SK-N-SH (cell line): Measurements from ENCODE around the gene NUAK2. TPM values are rescaled to one million over a fixed set of nuclear protein-coding genes. Genes with fewer than 3 reads are reported as not detected.

Experiments
- CTCF ChIA-PET: fragments of 300-600, 350-600 bp; formaldehyde crosslinking; extraction: SDS; loops from one replicate; lab custom pipeline; 2021; lab: Yijun Ruan, JAX
- POLR2A ChIA-PET: fragments of 350-600 bp; sonication (Branson Sonifier 250); formaldehyde crosslinking; extraction: SDS; loops from one replicate; lab custom pipeline; 2020; ENCODE audit warnings: antibody characterized with exemption, inconsistent platforms; lab: Yijun Ruan, JAX
- DNase-seq: peaks from one replicate; pipeline ENCODE4 v3.0.0; 2012
- H2AFZ ChIP-seq: fragments of 200-600 bp; sonication (generic); 2 replicates; pipeline ENCODE4 v1.8.1; 2016; ENCODE audit warnings: antibody characterized with exemption, mild to moderate bottlenecking, low read depth
- H3F3A ChIP-seq: fragments of 200-600 bp; sonication (generic); replicated peaks from 2 replicates; pipeline ENCODE3; 2016; ENCODE audit warnings: antibody characterized with exemption, mild to moderate bottlenecking; ENCODE audit not compliant: insufficient read depth
- H3K27ac ChIP-seq, 2 experiments: fragments of 200-500 bp in 1 of 2; fragments of 200-600 bp in 1 of 2; sonication (Bioruptor generic) in 1 of 2; sonication (generic), shearing (Covaris generic) in 1 of 2; 2 replicates each; pipeline versions ENCODE4 v1.5.1 to v1.6.1; 2014 to 2016; ENCODE audit warnings: low read depth in 2 of 2, inconsistent platforms in 1 of 2, low read length in 1 of 2, mild to moderate bottlenecking in 1 of 2, mixed read lengths in 1 of 2
- H3K27me3 ChIP-seq: fragments of 200-600 bp; sonication (generic), shearing (Covaris generic); 2 replicates; pipeline ENCODE4 v1.6.1; 2016; ENCODE audit warnings: mixed run types; ENCODE audit not compliant: insufficient read depth
- H3K36me3 ChIP-seq, 2 experiments: fragments of 200-500 bp in 1 of 2; fragments of 200-600 bp in 1 of 2; sonication (Bioruptor generic) in 1 of 2; sonication (generic) in 1 of 2; replicated peaks in 1 of 2; 2 replicates each; pipeline versions ENCODE3 to v1.5.1; 2014 to 2016; ENCODE audit warnings: low read length in 1 of 2, mild to moderate bottlenecking in 1 of 2; ENCODE audit not compliant: insufficient read depth in 2 of 2, control insufficient read depth in 1 of 2
- H3K4me1 ChIP-seq, 2 experiments: fragments of 200-500 bp in 1 of 2; fragments of 200-600 bp in 1 of 2; sonication (Bioruptor generic) in 1 of 2; sonication (generic), shearing (Covaris generic) in 1 of 2; 2 replicates each; pipeline versions ENCODE4 v1.5.1 to v1.6.1; 2014 to 2016; ENCODE audit warnings: low read depth in 1 of 2, low read length in 1 of 2, mixed run types in 1 of 2; ENCODE audit not compliant: insufficient read depth in 2 of 2, control insufficient read depth in 1 of 2
- H3K4me2 ChIP-seq: fragments of 200-600 bp; sonication (generic), shearing (Covaris generic); 2 replicates; pipeline ENCODE4 v1.6.1; 2017; ENCODE audit warnings: mixed run types
- H3K4me3 ChIP-seq, 2 experiments: fragments of 200-500 bp in 1 of 2; fragments of 200-600 bp in 1 of 2; sonication (Bioruptor generic) in 1 of 2; sonication (generic), shearing (Covaris generic) in 1 of 2; 2 replicates each; pipeline versions ENCODE4 v1.5.1 to v1.8.1; 2014 to 2016; ENCODE audit warnings: low read depth in 2 of 2, inconsistent platforms in 1 of 2, low read length in 1 of 2, mild to moderate bottlenecking in 1 of 2, mixed read lengths in 1 of 2, moderate library complexity in 1 of 2
- H3K79me2 ChIP-seq: fragments of 200-600 bp; sonication (generic); 2 replicates; pipeline ENCODE4 v1.8.1; 2017; ENCODE audit warnings: mild to moderate bottlenecking; ENCODE audit not compliant: insufficient read depth
- H3K9ac ChIP-seq: fragments of 200-600 bp; sonication (generic); 2 replicates; pipeline ENCODE4 v1.6.1; 2017; ENCODE audit warnings: mixed run types
- H3K9me2 ChIP-seq: fragments of 200-600 bp; sonication (generic); 2 replicates; pipeline ENCODE4 v1.6.1; 2017; ENCODE audit warnings: mixed run types
- H3K9me3 ChIP-seq: fragments of 200-600 bp; sonication (generic); 2 replicates; pipeline ENCODE4 v1.6.1; 2017; ENCODE audit warnings: mixed run types, mild to moderate bottlenecking, moderate library complexity
- H4K20me1 ChIP-seq: fragments of 200-600 bp; sonication (generic); 2 replicates; pipeline ENCODE4 v1.6.1; 2017; ENCODE audit warnings: mild to moderate bottlenecking, mixed run types; ENCODE audit not compliant: insufficient read depth
- CHD2 ChIP-seq: fragments of 150-350 bp; IDR thresholded peaks from 2 replicates; pipeline ENCODE4 v1.6.1; 2018; ENCODE audit warnings: low read length; ENCODE audit not compliant: partially characterized antibody
- CTCF ChIP-seq: fragments of 200-600 bp; sonication (generic); IDR thresholded peaks from 2 replicates; pipeline ENCODE4 v1.6.1; 2017; ENCODE audit warnings: antibody characterized with exemption, mild to moderate bottlenecking, moderate library complexity
- EP300 ChIP-seq, 2 experiments: IDR thresholded peaks; 2 replicates each; pipeline versions ENCODE4 v1.4.0 to v1.6.1; 2012; ENCODE audit warnings: borderline replicate concordance in 1 of 2, low read depth in 1 of 2, low read length in 1 of 2
- EZH2phosphoT487 ChIP-seq: fragments of 200-600 bp; sonication (generic); IDR thresholded peaks from 2 replicates; pipeline ENCODE4 v1.6.1; 2017; ENCODE audit warnings: low read depth, mixed run types, mild to moderate bottlenecking, antibody characterized with exemption, moderate library complexity, borderline replicate concordance
- FOXJ3 ChIP-seq: sonication (generic); formaldehyde crosslinking; IDR thresholded peaks from 2 replicates; pipeline ENCODE4 v1.5.1; 2020; ENCODE audit warnings: mild to moderate bottlenecking, missing genetic modification reagents
- GATA2 ChIP-seq: sonication (generic); formaldehyde crosslinking; IDR thresholded peaks from 2 replicates; pipeline ENCODE4 v1.5.0; 2020; ENCODE audit warnings: mild to moderate bottlenecking, missing genetic modification reagents
- IRF3 ChIP-seq: fragments of 150-350 bp; IDR thresholded peaks from 2 replicates; pipeline ENCODE4 v1.6.1; 2016; ENCODE audit warnings: mild to moderate bottlenecking, low read depth, low read length
- MAX ChIP-seq: IDR thresholded peaks from 2 replicates; pipeline ENCODE4 v1.4.0; 2012; ENCODE audit warnings: low read depth
- MXI1 ChIP-seq: IDR thresholded peaks from 2 replicates; pipeline ENCODE4 v1.6.1; 2012; ENCODE audit warnings: mild to moderate bottlenecking, low read depth, low read length, improper control_type of control experiment
- NFIC ChIP-seq: IDR thresholded peaks from 2 replicates; pipeline ENCODE4 v1.4.0; 2012; ENCODE audit warnings: borderline replicate concordance
- NRF1 ChIP-seq: IDR thresholded peaks from 2 replicates; pipeline ENCODE4 v1.6.1; 2012; ENCODE audit warnings: low read depth, mild to moderate bottlenecking, low read length
- PBX3 ChIP-seq: IDR thresholded peaks from 2 replicates; pipeline ENCODE4; 2012
- POLR2AphosphoS5 ChIP-seq: IDR thresholded peaks from 2 replicates; pipeline ENCODE4 v1.6.1; 2012; ENCODE audit warnings: low read depth, low read length
- RCOR1 ChIP-seq: fragments of 150-350 bp; IDR thresholded peaks from 2 replicates; pipeline ENCODE4 v1.6.1; 2017; ENCODE audit warnings: antibody characterized with exemption, low read length
- REST ChIP-seq: IDR thresholded peaks from 2 replicates; pipeline ENCODE4 v1.6.1; 2012; ENCODE audit warnings: mild to moderate bottlenecking, low read depth, low read length, moderate library complexity
- SMC3 ChIP-seq: IDR thresholded peaks from 2 replicates; pipeline ENCODE4 v1.6.1; 2012; ENCODE audit warnings: low read depth, low read length, improper control_type of control experiment
- TCF12 ChIP-seq: IDR thresholded peaks from 2 replicates; pipeline ENCODE4 v1.4.0; 2012
- USF1 ChIP-seq: IDR thresholded peaks from 2 replicates; pipeline ENCODE4 v1.4.0; 2012; ENCODE audit warnings: low read depth, borderline replicate concordance
- whole genome bisulfite sequencing: methylation state at CpG from one replicate; pipeline ENCODE4 v1.1.6; 2017; ENCODE audit warnings: low lambda C conversion rate; 5-methylcytosine and 5-hydroxymethylcytosine counted together
- polyA plus RNA-seq, 3 experiments: library from polyadenylated mRNA; depleted of rRNA; stranded (reverse); fragments of >200 nt; gene quantifications; 2 replicates each; pipeline ENCODE4 v1.2.3, GENCODE V29; 2012

Gene NUAK2
- polyA plus RNA-seq, 1 of the 3 experiments (the other 2 are of a cell fraction), result 11.1 TPM

- TF ChIP-seq EP300 (IDR thresholded peaks at IDR 0.05; ENCODE audit: borderline replicate concordance in 1 of 2, low read depth in 1 of 2, low read length in 1 of 2) (no peak), FOXJ3 (CRISPR knock-in tag) (no peak), GATA2 (no peak), RCOR1 (no peak), USF1 (no peak), EZH2phosphoT487 (no peak), PBX3 (no peak), REST (no peak)
- 91% methylated on average over 8 of the region's 8 CpGs for WGBS
- Histone ChIP-seq H3K9me3 (no peaks in the 10 kb centered on the region), H3K4me1 (peaks cover 0 to 6% of the 10 kb centered on the region in 2 experiments; a peak in 2 of 4 replicates), H3K36me3 (peaks cover 30 to 39% of the 10 kb centered on the region in 2 experiments), H2AFZ (no peak overlapping the region), H3K4me3 (no peak overlapping the region), H3K27me3 (no peaks in the 10 kb centered on the region), H3K9me2 (no peaks in the 10 kb centered on the region), H3K27ac (no peak overlapping the region), H3K4me2 (no peak overlapping the region), H4K20me1 (peaks cover 20% of the 10 kb centered on the region), H3F3A (peaks cover 4% of the 10 kb centered on the region), H3K9ac (no peak overlapping the region), H3K79me2 (peaks cover 69% of the 10 kb centered on the region)
- ChIA-PET POLR2A (no interaction called here), CTCF (interaction anchor here (1.0 to 46.8 kb wide), 5 partner anchors 14 to 43 kb away, joined by 3 to 1368 read pairs (median 4); no protein-coding TSS in a partner anchor)
- no peak for DNase-seq
Measured at GRCh38 chr1:205310976-205311704, 10.4 kb downstream of the NUAK2 start.

- no peaks in the 10 kb centered on the region for H3K9me3 ChIP-seq
- POLR2A ChIA-PET, result no interaction called here
- H3K4me1 ChIP-seq, result peaks cover 0 to under 1% of the 10 kb centered on the region in 2 experiments; a peak in 1 of 4 replicates
- peaks cover 55% of the 10 kb centered on the region for H3K79me2 ChIP-seq
- H3K4me3 ChIP-seq, result no peak overlapping the region
- H3K4me2 ChIP-seq, result no peak overlapping the region
- H4K20me1 ChIP-seq, result peaks cover 16% of the 10 kb centered on the region
- no peak overlapping the region for H3K9ac ChIP-seq
- H2AFZ ChIP-seq, result no peak overlapping the region
- H3K9me2 ChIP-seq, result no peaks in the 10 kb centered on the region
- CTCF ChIA-PET, result interaction anchor here (2.2 to 46.8 kb wide), 2 partner anchors 15 to 38 kb away, joined by 10 to 1368 read pairs; no protein-coding TSS in a partner anchor
- H3K27ac ChIP-seq, result no peak overlapping the region
- H3K27me3 ChIP-seq, result no peaks in the 10 kb centered on the region
- H3K36me3 ChIP-seq, result peaks cover 31 to 45% of the 10 kb centered on the region in 2 experiments
- 86% methylated on average over 1 of the region's 1 CpG for WGBS
- no peak for DNase-seq
- H3F3A ChIP-seq, result peaks cover 4% of the 10 kb centered on the region
- TF ChIP-seq GATA2 (no peak), MAX (no peak), CTCF (no peak), IRF3 (no peak), EZH2phosphoT487 (no peak), NFIC (no peak), CHD2 (no peak), SMC3 (no peak), MXI1 (no peak), POLR2AphosphoS5 (no peak), TCF12 (no peak), NRF1 (no peak)
Measured at GRCh38 chr1:205309741-205310140, 11.8 kb downstream of the NUAK2 start.
